ENCODE measurements around the gene PADI1.

The PADI1 gene

GRCh38 chr1:17244821-17245740 is 40.2 kb downstream of the PADI1 start:
- DNase-seq = no peak

GRCh38 chr1:17245816-17246325 is 40.9 kb downstream of the PADI1 start:
- no peak for DNase-seq

- no peak for DNase-seq
These were observed 42.0 kb downstream of the PADI1 start for GRCh38 chr1:17246971-17247370.

GRCh38 chr1:17248781-17249180 is 43.9 kb downstream of the PADI1 start, which contains the start of gene PADI3:
Gene PADI3, plus strand, starts transcription at chr1:17249098. Its CDS starts 40 bp downstream, at chr1:17249138.
- no peak for DNase-seq

- no peak for DNase-seq
These were observed 45.7 kb downstream of the PADI1 start for GRCh38 chr1:17250601-17251000.

- no peak for DNase-seq
These were observed 46.3 kb downstream of the PADI1 start for GRCh38 chr1:17251246-17251645.

GRCh38 chr1:17251701-17252376 is 46.9 kb downstream of the PADI1 start:
- no peak for DNase-seq

- DNase-seq = no peak
These were observed 50.4 kb downstream of the PADI1 start for GRCh38 chr1:17255336-17255735.

GRCh38 chr1:17258116-17258757 is 53.3 kb downstream of the PADI1 start:
- no peak for DNase-seq

- no peak for DNase-seq
These were observed 53.8 kb downstream of the PADI1 start for GRCh38 chr1:17258758-17259130.

- DNase-seq = no peak
These were observed 54.4 kb downstream of the PADI1 start for GRCh38 chr1:17259233-17259873.

GRCh38 chr1:17260264-17260663 is 55.3 kb downstream of the PADI1 start:
- DNase-seq = no peak

- DNase-seq = no peak
These were observed 55.8 kb downstream of the PADI1 start for GRCh38 chr1:17260738-17261137.

GRCh38 chr1:17263936-17264335 is 59.0 kb downstream of the PADI1 start:
- DNase-seq = no peak

GRCh38 chr1:17264470-17264869 is 59.5 kb downstream of the PADI1 start:
- DNase-seq = no peak

GRCh38 chr1:17265162-17265561 is 60.2 kb downstream of the PADI1 start:
- DNase-seq = no peak

GRCh38 chr1:17265950-17266349 is 61.0 kb downstream of the PADI1 start:
- no peak for DNase-seq

- no peak for DNase-seq
These were observed 66.2 kb downstream of the PADI1 start for GRCh38 chr1:17270891-17271765.

GRCh38 chr1:17272066-17272465 is 67.1 kb downstream of the PADI1 start:
- no peak for DNase-seq

- no peak for DNase-seq
These were observed 67.7 kb downstream of the PADI1 start for GRCh38 chr1:17272646-17273045.

GRCh38 chr1:17273096-17273495 is 68.2 kb downstream of the PADI1 start:
- no peak for DNase-seq
